Measurements from ENCODE around the gene PGP.
A peak's percentile ranks its signal among the peaks of the same experiment; 100 is the strongest.

Gene PGP

GRCh38 chr16:2211923-2212347 lies 2.7 kb downstream of the PGP start:
- Histone ChIP-seq H3K9me3 (ENCODE audit: control insufficient read depth, low read length) (no peaks in the 10 kb centered on the region), H3K4me3 (ENCODE audit: low read length) (peak overlapping the region; percentile 91), H3K4me1 (ENCODE audit: control insufficient read depth, insufficient read depth, low read length) (peaks cover 25% of the 10 kb centered on the region), H3K9ac (ENCODE audit: low read length) (peak overlapping the region; percentile 48), H3K36me3 (ENCODE audit: control insufficient read depth, insufficient read depth, low read length, severe bottlenecking) (peaks cover 25% of the 10 kb centered on the region), H3K27me3 (replicated peaks; ENCODE audit: control insufficient read depth, insufficient read depth, low read length) (no peaks in the 10 kb centered on the region)
- no peak for DNase-seq (ENCODE audit: low read depth)

GRCh38 chr16:2210386-2211365 lies 4.0 kb downstream of the PGP start, which contains the start of gene BRICD5:
BRICD5 (minus strand) TSS chr16:2210863; CDS start chr16:2210833, 30 bp downstream.
- peaks cover 26% of the 10 kb centered on the region for H3K36me3 ChIP-seq (ENCODE audit: control insufficient read depth, insufficient read depth, low read length, severe bottlenecking)
- no peaks in the 10 kb centered on the region for H3K9me3 ChIP-seq (ENCODE audit: control insufficient read depth, low read length)
- H3K4me1 ChIP-seq (ENCODE audit: control insufficient read depth, insufficient read depth, low read length) = peaks cover 34% of the 10 kb centered on the region
- H3K4me3 ChIP-seq (ENCODE audit: low read length) = no peak within 1 kb of the TSS
- no peak for DNase-seq (ENCODE audit: low read depth)
- peak within 1 kb of the TSS; percentile 48 for H3K9ac ChIP-seq (ENCODE audit: low read length)
- no peaks in the 10 kb centered on the region for H3K27me3 ChIP-seq (replicated peaks; ENCODE audit: control insufficient read depth, insufficient read depth, low read length)

GRCh38 chr16:2210009-2210332 lies 4.7 kb downstream of the PGP start:
- Histone ChIP-seq H3K4me3 (ENCODE audit: low read length) (no peak overlapping the region), H3K4me1 (ENCODE audit: control insufficient read depth, insufficient read depth, low read length) (peaks cover 34% of the 10 kb centered on the region), H3K27me3 (replicated peaks; ENCODE audit: control insufficient read depth, insufficient read depth, low read length) (no peaks in the 10 kb centered on the region), H3K9ac (ENCODE audit: low read length) (no peak overlapping the region), H3K9me3 (ENCODE audit: control insufficient read depth, low read length) (no peaks in the 10 kb centered on the region), H3K36me3 (ENCODE audit: control insufficient read depth, insufficient read depth, low read length, severe bottlenecking) (peaks cover 26% of the 10 kb centered on the region)
- no peak for DNase-seq (ENCODE audit: low read depth)

- no peak overlapping the region for H3K9ac ChIP-seq (ENCODE audit: low read length)
- no peak for DNase-seq (ENCODE audit: low read depth)
- H3K9me3 ChIP-seq (ENCODE audit: control insufficient read depth, low read length) = no peaks in the 10 kb centered on the region
- no peaks in the 10 kb centered on the region for H3K27me3 ChIP-seq (replicated peaks; ENCODE audit: control insufficient read depth, insufficient read depth, low read length)
- peaks cover 38% of the 10 kb centered on the region for H3K4me1 ChIP-seq (ENCODE audit: control insufficient read depth, insufficient read depth, low read length)
- H3K4me3 ChIP-seq (ENCODE audit: low read length) = no peak overlapping the region
- peaks cover 26% of the 10 kb centered on the region for H3K36me3 ChIP-seq (ENCODE audit: control insufficient read depth, insufficient read depth, low read length, severe bottlenecking)
Observed at GRCh38 chr16:2209258-2210008, 5.2 kb downstream of the PGP start.

- H3K36me3 ChIP-seq (ENCODE audit: control insufficient read depth, insufficient read depth, low read length, severe bottlenecking) = peaks cover 26% of the 10 kb centered on the region
- peaks cover 37% of the 10 kb centered on the region for H3K4me1 ChIP-seq (ENCODE audit: control insufficient read depth, insufficient read depth, low read length)
- H3K27me3 ChIP-seq (replicated peaks; ENCODE audit: control insufficient read depth, insufficient read depth, low read length) = no peaks in the 10 kb centered on the region
- H3K9me3 ChIP-seq (ENCODE audit: control insufficient read depth, low read length) = no peaks in the 10 kb centered on the region
- no peak for DNase-seq (ENCODE audit: low read depth)
- no peak overlapping the region for H3K4me3 ChIP-seq (ENCODE audit: low read length)
- H3K9ac ChIP-seq (ENCODE audit: low read length) = no peak overlapping the region
Observed at GRCh38 chr16:2208772-2209171, 5.9 kb downstream of the PGP start.

GRCh38 chr16:2208308-2208707 lies 6.3 kb downstream of the PGP start:
- H3K9ac ChIP-seq (ENCODE audit: low read length) = no peak overlapping the region
- DNase-seq (ENCODE audit: low read depth) = no peak
- H3K36me3 ChIP-seq (ENCODE audit: control insufficient read depth, insufficient read depth, low read length, severe bottlenecking) = peaks cover 26% of the 10 kb centered on the region
- peaks cover 33% of the 10 kb centered on the region for H3K4me1 ChIP-seq (ENCODE audit: control insufficient read depth, insufficient read depth, low read length)
- H3K4me3 ChIP-seq (ENCODE audit: low read length) = no peak overlapping the region
- H3K27me3 ChIP-seq (replicated peaks; ENCODE audit: control insufficient read depth, insufficient read depth, low read length) = no peaks in the 10 kb centered on the region
- H3K9me3 ChIP-seq (ENCODE audit: control insufficient read depth, low read length) = no peaks in the 10 kb centered on the region

GRCh38 chr16:2207872-2208271 lies 6.8 kb downstream of the PGP start:
- Histone ChIP-seq H3K9me3 (ENCODE audit: control insufficient read depth, low read length) (no peaks in the 10 kb centered on the region), H3K4me3 (ENCODE audit: low read length) (no peak overlapping the region), H3K4me1 (ENCODE audit: control insufficient read depth, insufficient read depth, low read length) (peaks cover 28% of the 10 kb centered on the region), H3K27me3 (replicated peaks; ENCODE audit: control insufficient read depth, insufficient read depth, low read length) (no peaks in the 10 kb centered on the region), H3K36me3 (ENCODE audit: control insufficient read depth, insufficient read depth, low read length, severe bottlenecking) (peaks cover 26% of the 10 kb centered on the region), H3K9ac (ENCODE audit: low read length) (no peak overlapping the region)
- DNase-seq (ENCODE audit: low read depth) = no peak

- Histone ChIP-seq H3K9ac (ENCODE audit: low read length) (peak overlapping the region; percentile 12), H3K9me3 (ENCODE audit: control insufficient read depth, low read length) (no peaks in the 10 kb centered on the region), H3K4me3 (ENCODE audit: low read length) (peak overlapping the region; percentile 20), H3K27me3 (replicated peaks; ENCODE audit: control insufficient read depth, insufficient read depth, low read length) (no peaks in the 10 kb centered on the region), H3K36me3 (ENCODE audit: control insufficient read depth, insufficient read depth, low read length, severe bottlenecking) (peaks cover 26% of the 10 kb centered on the region), H3K4me1 (ENCODE audit: control insufficient read depth, insufficient read depth, low read length) (peaks cover 18% of the 10 kb centered on the region)
- no peak for DNase-seq (ENCODE audit: low read depth)
Observed at GRCh38 chr16:2206780-2207433, 7.7 kb downstream of the PGP start.

GRCh38 chr16:2206420-2206779 lies 8.2 kb downstream of the PGP start:
- H3K27me3 ChIP-seq (replicated peaks; ENCODE audit: control insufficient read depth, insufficient read depth, low read length) = no peaks in the 10 kb centered on the region
- H3K36me3 ChIP-seq (ENCODE audit: control insufficient read depth, insufficient read depth, low read length, severe bottlenecking) = peaks cover 26% of the 10 kb centered on the region
- peak overlapping the region; percentile 91 for H3K4me3 ChIP-seq (ENCODE audit: low read length)
- DNase-seq (ENCODE audit: low read depth) = no peak
- peak overlapping the region; percentile 99 for H3K9ac ChIP-seq (ENCODE audit: low read length)
- H3K9me3 ChIP-seq (ENCODE audit: control insufficient read depth, low read length) = no peaks in the 10 kb centered on the region
- H3K4me1 ChIP-seq (ENCODE audit: control insufficient read depth, insufficient read depth, low read length) = peaks cover 17% of the 10 kb centered on the region

GRCh38 chr16:2205967-2206313 lies 8.7 kb downstream of the PGP start:
- no peak for DNase-seq (ENCODE audit: low read depth)
- Histone ChIP-seq H3K4me1 (ENCODE audit: control insufficient read depth, insufficient read depth, low read length) (peaks cover 17% of the 10 kb centered on the region), H3K27me3 (replicated peaks; ENCODE audit: control insufficient read depth, insufficient read depth, low read length) (no peaks in the 10 kb centered on the region), H3K36me3 (ENCODE audit: control insufficient read depth, insufficient read depth, low read length, severe bottlenecking) (peaks cover 26% of the 10 kb centered on the region), H3K9me3 (ENCODE audit: control insufficient read depth, low read length) (no peaks in the 10 kb centered on the region), H3K9ac (ENCODE audit: low read length) (peak overlapping the region; percentile 99), H3K4me3 (ENCODE audit: low read length) (peak overlapping the region; percentile 91)
